ENCODE data around the gene CSNK2A1. TPM values are rescaled to one million over a fixed set of nuclear protein-coding genes. Genes with fewer than 3 reads are reported as not detected.

CSNK2A1 gene
- total RNA-seq, 1 donor = 117 TPM

DNA sequence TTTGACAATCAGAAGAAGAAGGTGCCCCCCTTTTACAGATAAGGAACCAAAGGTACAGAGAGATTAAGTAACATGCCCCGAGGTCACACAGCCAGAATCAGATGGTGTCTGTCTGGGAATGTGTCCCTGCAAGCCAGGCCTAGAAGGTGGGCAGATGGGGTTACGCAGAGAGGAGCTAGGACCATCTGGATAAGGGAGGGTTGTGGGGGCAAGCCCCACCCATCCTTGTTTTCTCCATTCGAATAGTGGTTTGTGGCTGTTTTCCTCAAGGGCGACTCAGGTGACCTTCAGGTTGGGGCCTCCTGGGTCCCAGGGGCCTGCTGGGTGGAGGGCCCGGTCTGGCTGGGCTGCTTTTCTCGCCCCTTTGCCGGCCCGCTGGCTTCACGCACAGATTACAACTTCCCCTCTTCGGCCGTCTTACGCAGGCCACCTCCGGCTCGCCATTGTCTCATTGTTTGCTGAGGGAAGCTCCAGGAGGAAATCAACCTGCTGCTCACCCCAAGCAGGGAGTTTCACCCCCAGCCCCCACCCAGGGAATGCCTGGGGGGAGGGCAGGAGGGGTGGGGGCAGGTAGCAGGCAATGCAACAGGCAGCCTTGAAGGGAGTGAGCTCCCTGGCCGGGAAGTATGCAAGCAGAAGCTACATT lies 30.8 kb upstream of the CSNK2A1 start:
- H3K4me3 ChIP-seq (ENCODE audit: low read depth, low read length) = no peak overlapping the region
- no peak for DNase-seq (ENCODE audit: low read depth)
- TF ChIP-seq, protein P1, sequence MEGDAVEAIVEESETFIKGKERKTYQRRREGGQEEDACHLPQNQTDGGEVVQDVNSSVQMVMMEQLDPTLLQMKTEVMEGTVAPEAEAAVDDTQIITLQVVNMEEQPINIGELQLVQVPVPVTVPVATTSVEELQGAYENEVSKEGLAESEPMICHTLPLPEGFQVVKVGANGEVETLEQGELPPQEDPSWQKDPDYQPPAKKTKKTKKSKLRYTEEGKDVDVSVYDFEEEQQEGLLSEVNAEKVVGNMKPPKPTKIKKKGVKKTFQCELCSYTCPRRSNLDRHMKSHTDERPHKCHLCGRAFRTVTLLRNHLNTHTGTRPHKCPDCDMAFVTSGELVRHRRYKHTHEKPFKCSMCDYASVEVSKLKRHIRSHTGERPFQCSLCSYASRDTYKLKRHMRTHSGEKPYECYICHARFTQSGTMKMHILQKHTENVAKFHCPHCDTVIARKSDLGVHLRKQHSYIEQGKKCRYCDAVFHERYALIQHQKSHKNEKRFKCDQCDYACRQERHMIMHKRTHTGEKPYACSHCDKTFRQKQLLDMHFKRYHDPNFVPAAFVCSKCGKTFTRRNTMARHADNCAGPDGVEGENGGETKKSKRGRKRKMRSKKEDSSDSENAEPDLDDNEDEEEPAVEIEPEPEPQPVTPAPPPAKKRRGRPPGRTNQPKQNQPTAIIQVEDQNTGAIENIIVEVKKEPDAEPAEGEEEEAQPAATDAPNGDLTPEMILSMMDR (IDR thresholded peaks at IDR 0.05; ENCODE audit: insufficient read depth, low read depth, low read length) = no peak

DNA sequence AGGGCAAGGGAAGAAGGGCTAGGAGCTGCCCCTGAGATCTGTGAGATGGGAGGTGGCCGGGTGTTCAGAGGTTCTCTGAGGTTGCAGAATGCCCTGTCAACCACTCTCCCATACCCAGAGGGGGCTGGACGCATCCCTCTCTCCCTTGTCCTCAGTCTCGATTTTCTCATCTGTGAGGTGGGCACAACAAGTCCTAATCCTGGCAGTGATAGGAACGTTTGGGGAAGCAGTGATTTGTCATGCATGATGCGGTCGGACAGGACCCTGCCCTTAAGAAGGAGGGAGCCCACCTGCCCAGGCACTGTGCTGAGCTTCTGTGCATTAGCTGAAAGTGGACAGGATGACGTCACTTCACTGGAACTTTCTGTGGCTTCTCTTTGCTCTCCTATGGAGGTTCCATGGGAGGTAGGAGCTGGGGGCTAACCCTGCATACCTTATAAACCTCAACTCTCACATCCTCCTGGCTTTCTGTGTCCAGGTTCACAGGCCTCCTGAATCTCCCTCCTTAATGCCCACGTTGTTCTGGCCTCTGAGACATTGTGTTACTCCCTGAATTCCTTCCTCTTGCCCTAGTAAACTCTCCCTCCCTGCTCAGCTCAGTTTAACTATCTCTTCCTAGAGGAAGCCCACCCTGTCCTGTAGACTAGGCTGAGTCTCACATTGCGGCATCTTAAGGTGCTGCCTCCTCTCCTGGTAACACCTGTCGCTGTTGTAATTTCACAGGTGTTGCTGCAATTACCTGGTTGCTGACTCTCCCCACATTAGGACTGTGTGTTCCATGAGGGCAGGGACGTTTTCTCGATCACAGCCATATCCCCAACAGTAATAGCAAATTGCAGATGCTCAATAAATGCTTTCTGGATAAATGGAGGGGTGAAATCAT lies 30.1 kb upstream of the CSNK2A1 start:
- no peak for DNase-seq (ENCODE audit: low read depth)
- no peak overlapping the region for H3K4me3 ChIP-seq (ENCODE audit: low read depth, low read length)
- TF ChIP-seq, protein P1 (IDR thresholded peaks at IDR 0.05; ENCODE audit: insufficient read depth, low read depth, low read length) = no peak

DNA sequence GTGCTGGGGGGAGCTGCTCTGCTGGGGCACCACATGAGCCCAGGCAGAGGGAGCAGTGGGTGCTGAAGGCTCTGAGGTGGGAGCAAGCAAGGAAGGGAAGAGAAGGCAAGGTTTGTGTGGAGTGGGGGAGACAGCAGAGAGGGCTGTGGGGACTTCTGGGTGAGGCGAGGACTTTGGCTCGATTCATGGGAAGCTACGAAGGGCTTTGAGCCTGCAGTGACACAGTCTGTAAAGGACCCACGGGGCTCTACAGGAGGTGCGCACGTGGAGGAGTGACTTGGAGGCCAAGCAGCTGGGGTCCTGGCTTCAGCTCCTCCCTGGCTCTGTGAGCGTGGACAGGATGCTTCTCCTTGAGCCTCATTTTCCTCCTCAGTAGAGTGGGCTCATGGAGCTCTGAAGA lies 29.1 kb upstream of the CSNK2A1 start:
- DNase-seq (ENCODE audit: low read depth) = no peak
- no peak overlapping the region for H3K4me3 ChIP-seq (ENCODE audit: low read depth, low read length)
- TF ChIP-seq, protein P1 (IDR thresholded peaks at IDR 0.05; ENCODE audit: insufficient read depth, low read depth, low read length) = no peak

DNA sequence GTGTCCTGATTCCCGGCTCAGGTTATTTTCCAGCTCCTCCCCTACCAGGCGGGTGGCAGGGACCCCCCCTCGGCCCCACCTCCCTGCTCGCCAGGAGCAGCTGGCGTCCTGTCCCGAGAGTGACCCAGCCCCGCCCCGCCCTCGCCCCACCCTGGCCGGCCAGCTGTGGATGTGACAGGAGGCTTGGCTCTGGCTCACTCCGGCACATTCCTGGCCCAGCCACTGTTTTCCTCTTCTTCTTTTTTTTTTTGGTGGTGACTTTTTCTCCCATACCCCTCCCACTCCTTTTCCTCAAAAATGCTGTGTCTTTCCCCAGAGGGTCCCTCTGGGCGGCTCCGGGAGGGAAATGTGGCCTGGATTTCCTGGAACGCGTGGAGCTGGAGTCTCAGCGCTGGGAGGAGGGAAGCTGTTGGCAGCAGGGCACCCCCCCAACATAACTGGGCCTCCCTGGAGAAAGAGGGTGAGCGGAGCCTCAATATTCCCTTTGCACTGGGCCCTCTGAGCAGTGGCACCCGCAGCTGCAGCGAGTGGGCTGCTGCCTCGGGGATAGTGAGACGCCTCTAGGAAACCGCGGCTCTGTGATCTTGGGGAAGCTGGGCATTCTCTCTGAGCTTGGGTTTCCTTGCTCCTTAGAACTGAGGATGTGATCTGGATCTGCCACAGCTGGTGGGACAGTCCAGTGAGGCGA lies 28.3 kb upstream of the CSNK2A1 start:
- peak; percentile 11 for DNase-seq (ENCODE audit: low read depth)
- TF ChIP-seq, protein P1 (IDR thresholded peaks at IDR 0.05; ENCODE audit: insufficient read depth, low read depth, low read length) = no peak
- H3K4me3 ChIP-seq (ENCODE audit: low read depth, low read length) = no peak overlapping the region

DNA sequence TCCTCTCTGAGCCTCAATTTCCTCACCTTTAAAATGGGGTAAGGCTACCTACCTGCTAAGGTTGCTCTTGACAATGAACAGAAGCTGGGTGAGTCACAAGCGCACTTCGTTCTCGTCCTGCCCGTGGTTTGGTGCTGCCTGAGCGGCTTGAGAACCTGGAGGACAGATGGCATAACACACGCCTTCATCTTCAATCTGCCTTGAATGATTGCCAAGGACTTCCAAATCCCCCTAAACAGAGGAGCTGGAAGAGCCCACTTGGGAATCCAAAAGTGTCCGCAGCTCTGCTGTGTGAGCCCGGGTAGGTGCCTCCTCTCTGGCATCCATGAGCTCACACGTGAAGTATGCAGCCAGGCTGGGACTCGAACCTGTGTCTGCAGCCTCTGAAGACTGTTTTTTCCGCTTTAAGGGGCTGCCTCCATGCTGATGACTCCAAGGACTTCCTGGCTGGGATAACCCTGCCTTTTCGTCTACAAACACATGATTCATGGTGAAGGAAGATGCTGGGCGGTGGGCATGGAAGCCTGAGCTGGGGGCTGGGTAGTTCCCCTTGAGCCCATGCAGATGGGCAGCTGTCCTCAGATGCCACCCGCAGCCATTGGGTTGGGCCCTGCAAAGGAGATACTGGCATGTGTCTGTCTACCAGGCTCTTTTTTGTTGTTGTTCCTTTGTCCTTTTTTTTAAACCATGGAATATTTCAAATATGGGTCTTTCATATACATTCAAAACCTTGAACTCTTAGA lies 25.3 kb upstream of the CSNK2A1 start:
- no peak for DNase-seq (ENCODE audit: low read depth)
- TF ChIP-seq, protein P1 (IDR thresholded peaks at IDR 0.05; ENCODE audit: insufficient read depth, low read depth, low read length) = no peak
- H3K4me3 ChIP-seq (ENCODE audit: low read depth, low read length) = no peak overlapping the region

DNA sequence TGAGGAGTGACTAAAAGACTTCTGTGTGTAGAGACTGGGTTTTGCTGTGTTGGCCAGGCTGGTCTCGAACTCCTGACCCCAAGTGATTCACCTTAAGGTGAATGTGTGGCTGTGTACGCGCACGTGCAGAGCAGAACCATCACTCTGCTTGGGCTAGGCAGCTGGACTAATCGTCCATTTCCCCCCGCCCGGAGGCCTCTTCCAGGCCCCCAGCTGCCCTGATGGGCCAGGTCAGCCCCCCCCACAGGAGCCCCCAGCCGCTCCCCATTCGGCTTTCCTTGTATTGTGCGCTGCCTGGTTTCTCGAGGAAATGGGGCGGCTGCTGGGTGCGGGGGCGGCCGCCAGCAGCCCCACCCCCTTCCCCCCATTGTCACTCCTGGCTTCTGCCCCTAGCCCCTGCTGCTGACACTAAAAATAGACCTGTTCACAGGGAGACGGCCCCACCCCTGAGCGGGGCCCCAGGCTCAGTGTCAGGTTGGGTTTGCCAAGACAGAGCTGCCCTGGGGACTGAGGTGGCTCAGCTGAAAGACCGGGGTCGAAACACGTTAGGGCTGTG lies 24.6 kb upstream of the CSNK2A1 start:
- no peak for DNase-seq (ENCODE audit: low read depth)
- H3K4me3 ChIP-seq (ENCODE audit: low read depth, low read length) = no peak overlapping the region
- TF ChIP-seq, protein P1 (IDR thresholded peaks at IDR 0.05; ENCODE audit: insufficient read depth, low read depth, low read length) = no peak

Measured in fibroblast of villous mesenchyme (primary cell).